Ovary (tissue), 9 donors: Measurements from ENCODE around the gene ASB4. TPM values are rescaled to one million over a fixed set of nuclear protein-coding genes. Genes with fewer than 3 reads are reported as not detected.

Experiments
- DNase-seq, 5 donors: peaks; one replicate each; pipeline ENCODE4 v3.0.0-alpha.2; 2019 to 2020
- H3K27ac ChIP-seq, 2 donors: fragments of 200-600 bp; one replicate each; pipeline versions ENCODE4 v1.5.1 to v1.8.0; 2019 to 2022
- H3K27me3 ChIP-seq: fragments of 200-600 bp; one replicate; pipeline ENCODE4 v1.8.0; 2022
- H3K36me3 ChIP-seq: fragments of 200-600 bp; sonication (generic); one replicate; pipeline ENCODE4 v1.5.1; 2019
- H3K4me1 ChIP-seq: one replicate; pipeline ENCODE4 v1.8.1; 2013; ENCODE audit warnings: mild to moderate bottlenecking, moderate library complexity; ENCODE audit not compliant: insufficient read depth
- H3K4me3 ChIP-seq: fragments of 200-600 bp; sonication (generic); one replicate; pipeline ENCODE4 v1.5.1; 2017
- H3K9me3 ChIP-seq, 2 donors: fragments of 200-600 bp in 1 of 2; sonication (generic) in 1 of 2; one replicate each; pipeline versions ENCODE4 v1.5.1 to v1.8.1; 2013 to 2019; ENCODE audit warnings: mild to moderate bottlenecking in 1 of 2, moderate library complexity in 1 of 2
- EP300 ChIP-seq: sonication (generic); formaldehyde crosslinking; IDR thresholded peaks from one replicate; pipeline ENCODE4 v1.6.1; 2017; ENCODE audit warnings: antibody characterized with exemption
- POLR2A ChIP-seq: fragments of 450-650 bp; IDR thresholded peaks from one replicate; pipeline ENCODE4 v1.6.1; 2017; ENCODE audit warnings: antibody characterized with exemption, mild to moderate bottlenecking, moderate library complexity
- WGBS, 3 donors: extraction: QIAGEN DNeasy Blood & Tissue Kit in 1 of 3; methylation state at CpG; one replicate each; pipeline versions ENCODE4 v1.1.5 to v1.1.7; 2013 to 2017; 5-methylcytosine and 5-hydroxymethylcytosine counted together
- intact Hi-C, 4 donors: fragments of 100-400 bp; cut with DNase I; formaldehyde crosslinking; loops; one replicate each; pipeline versions ENCODE4 v1.11.0 to v1.15.1; 2022 to 2023
- polyA plus RNA-seq, 2 donors: library from polyadenylated mRNA; stranded (reverse); fragments of 200-250 nt in 1 of 2; fragments of 350-450 nt in 1 of 2; fragmentation: Illumina TruSeq in 1 of 2; extraction: RNeasy Lipid Tissue Mini Kit (QIAGEN cat#74804) in 1 of 2; gene quantifications; one replicate each; pipeline ENCODE4 v1.2.3, GENCODE V29; 2013 to 2014
- total RNA-seq, 7 donors: library from RNA; depleted of rRNA in 2 of 7; stranded (reverse); fragments of >200 nt in 2 of 7; fragmentation: NEBNext Ultra II Directional in 3 of 7; extraction: Animal tissue kit (Norgen Biotek cat#: 25700) in 3 of 7; gene quantifications; one replicate each; pipeline versions ENCODE4 v1.1.0 to v1.2.4, GENCODE V29; 2016 to 2023
- TF ChIP-seq, protein P1 (sequence below), 3 donors: fragments of 450-650 bp in 2 of 3; fragments of 200-600 bp in 1 of 3; IDR thresholded peaks; one replicate each; pipeline versions ENCODE4 v1.5.1 to v1.8.0; 2016 to 2022; ENCODE audit warnings: antibody characterized with exemption in 3 of 3, mild to moderate bottlenecking in 1 of 3
- donor health status: DM: no; HTN: no; CAD: no; lungs with moderate emphysema.
- donor health status: DM: no; HTN: no; CAD: no.
- donor health status: Bipolar disorder and iron deficiency.
- donor health status: DM: yes; HTN: yes; CAD: no.
- donor health status: DM: no; HTN: no; CAD: no.
- donor health status: DM: yes; HTN: yes; CAD: no.

The ASB4 gene
- total and polyA plus RNA-seq, 9 donors, result 0.11 to 2.0 (median 0.24) TPM

DNA sequence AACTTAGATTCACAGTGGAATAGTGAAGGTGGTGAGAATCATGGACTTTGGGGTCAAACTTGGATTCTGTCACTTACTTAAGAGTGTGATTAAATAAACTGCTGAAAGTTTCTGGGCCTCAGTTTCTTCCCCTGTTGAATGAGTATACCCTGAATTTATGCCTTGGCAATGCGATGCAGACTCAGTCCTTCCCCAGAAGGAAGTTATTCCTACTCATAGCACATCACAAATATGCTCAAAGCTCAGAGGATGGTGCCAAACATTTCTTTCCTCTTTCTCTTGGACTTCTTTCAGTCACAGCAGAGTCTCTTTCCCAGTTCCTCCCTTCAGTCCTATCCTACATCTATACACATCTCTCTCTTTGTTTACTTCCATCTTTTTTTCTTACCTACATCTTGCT, 45.1 kb downstream of the ASB4 start:
- H3K4me3 ChIP-seq, result no peak overlapping the region
- no peak for DNase-seq
- no peaks in the 10 kb centered on the region for H3K4me1 ChIP-seq
- no peaks in the 10 kb centered on the region for H3K36me3 ChIP-seq
- H3K9me3 ChIP-seq, result no peaks in the 10 kb centered on the region
- H3K27ac ChIP-seq, result no peak overlapping the region
- no peaks in the 10 kb centered on the region for H3K27me3 ChIP-seq
- whole genome bisulfite sequencing, 3 donors, result 89 to 100% (median 92%) methylated on average over 1 of the region's 1 CpG
- intact Hi-C loops, result no loop called here
- TF ChIP-seq, protein P1, sequence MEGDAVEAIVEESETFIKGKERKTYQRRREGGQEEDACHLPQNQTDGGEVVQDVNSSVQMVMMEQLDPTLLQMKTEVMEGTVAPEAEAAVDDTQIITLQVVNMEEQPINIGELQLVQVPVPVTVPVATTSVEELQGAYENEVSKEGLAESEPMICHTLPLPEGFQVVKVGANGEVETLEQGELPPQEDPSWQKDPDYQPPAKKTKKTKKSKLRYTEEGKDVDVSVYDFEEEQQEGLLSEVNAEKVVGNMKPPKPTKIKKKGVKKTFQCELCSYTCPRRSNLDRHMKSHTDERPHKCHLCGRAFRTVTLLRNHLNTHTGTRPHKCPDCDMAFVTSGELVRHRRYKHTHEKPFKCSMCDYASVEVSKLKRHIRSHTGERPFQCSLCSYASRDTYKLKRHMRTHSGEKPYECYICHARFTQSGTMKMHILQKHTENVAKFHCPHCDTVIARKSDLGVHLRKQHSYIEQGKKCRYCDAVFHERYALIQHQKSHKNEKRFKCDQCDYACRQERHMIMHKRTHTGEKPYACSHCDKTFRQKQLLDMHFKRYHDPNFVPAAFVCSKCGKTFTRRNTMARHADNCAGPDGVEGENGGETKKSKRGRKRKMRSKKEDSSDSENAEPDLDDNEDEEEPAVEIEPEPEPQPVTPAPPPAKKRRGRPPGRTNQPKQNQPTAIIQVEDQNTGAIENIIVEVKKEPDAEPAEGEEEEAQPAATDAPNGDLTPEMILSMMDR (IDR thresholded peaks at IDR 0.05), result no peak
- TF ChIP-seq POLR2A, result no peak
- TF ChIP-seq EP300, result no peak

DNA sequence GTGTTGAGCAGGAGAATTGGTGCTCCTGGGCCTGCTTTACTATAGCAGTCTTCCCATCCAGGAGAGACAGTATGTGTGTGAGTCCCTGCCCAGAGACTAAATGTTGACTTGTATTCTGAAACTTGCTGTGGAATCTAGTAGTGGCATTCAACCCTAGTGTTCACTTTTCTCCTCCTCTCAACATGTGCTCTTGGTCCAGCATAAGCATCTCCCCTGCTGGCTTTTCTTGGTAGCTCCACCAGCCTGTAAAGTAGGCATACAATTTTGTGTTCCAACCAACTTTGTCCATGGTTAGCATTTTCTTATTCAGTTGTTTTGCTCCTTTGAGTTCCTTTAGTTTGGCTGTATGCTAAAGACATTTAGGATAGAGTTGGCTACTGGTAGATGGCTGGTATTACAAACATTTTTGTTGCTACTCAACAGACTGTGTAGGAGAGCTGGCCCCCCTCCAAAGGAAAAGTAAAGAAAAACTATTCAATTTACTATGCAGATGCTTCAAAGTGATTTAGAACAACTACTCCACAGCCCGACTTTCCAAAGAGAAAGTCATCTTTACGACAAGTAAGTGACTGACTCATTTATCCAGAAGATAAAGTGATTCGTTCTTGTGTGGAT, 46.0 kb downstream of the ASB4 start:
- Histone ChIP-seq H3K4me1 (no peaks in the 10 kb centered on the region), H3K27me3 (no peaks in the 10 kb centered on the region), H3K4me3 (no peak overlapping the region), H3K36me3 (no peaks in the 10 kb centered on the region), H3K27ac (no peak overlapping the region), H3K9me3 (no peaks in the 10 kb centered on the region)
- TF ChIP-seq EP300 (no peak), POLR2A (no peak)
- TF ChIP-seq, protein P1 (IDR thresholded peaks at IDR 0.05), result no peak
- no peak for DNase-seq
- intact Hi-C loops, result no loop called here
- 33 to 38% (median 35%) methylated on average over 3 of the region's 3 CpGs for WGBS, 3 donors

DNA sequence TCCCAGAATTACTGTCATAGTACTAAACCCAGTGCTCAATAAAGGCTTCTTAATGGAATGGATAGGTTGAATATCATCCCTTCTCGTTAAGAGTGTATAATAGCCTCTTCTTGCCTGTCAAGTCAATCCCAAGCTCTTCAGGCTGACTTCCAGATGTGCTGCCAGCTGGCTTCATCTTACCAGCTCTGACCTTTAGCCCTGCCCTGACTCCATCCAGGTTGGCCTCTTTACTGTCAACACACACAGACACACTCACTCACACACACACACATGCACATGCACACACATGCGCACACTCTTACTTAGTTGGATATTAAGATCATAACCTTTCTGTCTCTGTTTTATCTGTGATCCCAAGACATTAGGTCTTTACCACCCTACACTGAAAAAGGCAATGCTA, 49.1 kb downstream of the ASB4 start:
- H3K27me3 ChIP-seq, result no peaks in the 10 kb centered on the region
- no peaks in the 10 kb centered on the region for H3K9me3 ChIP-seq
- 68 to 78% (median 76%) methylated on average over 2 of the region's 2 CpGs for WGBS, 3 donors
- no peak overlapping the region for H3K27ac ChIP-seq
- TF ChIP-seq EP300 (no peak), POLR2A (no peak)
- TF ChIP-seq, protein P1 (IDR thresholded peaks at IDR 0.05), result no peak
- intact Hi-C loops, result no loop called here
- no peaks in the 10 kb centered on the region for H3K36me3 ChIP-seq
- DNase-seq, result no peak
- no peak overlapping the region for H3K4me3 ChIP-seq
- no peaks in the 10 kb centered on the region for H3K4me1 ChIP-seq

DNA sequence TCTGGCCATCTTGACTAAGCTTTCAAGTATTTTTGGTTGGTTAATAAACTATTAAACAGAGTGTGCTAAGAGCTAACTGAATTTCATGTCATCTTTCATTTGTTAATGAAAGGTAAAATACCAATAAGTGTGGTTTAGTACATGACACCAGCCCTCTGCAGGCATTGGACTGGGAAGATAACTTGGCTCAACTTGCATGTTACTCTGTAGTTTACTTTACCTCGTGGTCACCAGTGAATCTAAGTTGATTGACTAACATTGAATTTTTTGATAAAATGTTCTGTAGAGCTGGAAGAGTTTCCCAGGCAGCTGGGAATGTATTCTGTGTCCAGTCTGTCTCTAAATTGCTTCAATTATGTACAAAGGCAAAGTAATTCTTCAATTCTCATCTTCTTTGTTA, 49.9 kb downstream of the ASB4 start:
- TF ChIP-seq POLR2A (no peak), EP300 (no peak)
- TF ChIP-seq, protein P1 (IDR thresholded peaks at IDR 0.05), result no peak

More for the DNA sequence above, 49.9 kb downstream of the ASB4 start:
- WGBS, 3 donors, result 7 to 18% (median 17%) methylated on average over 1 of the region's 1 CpG
- Histone ChIP-seq H3K4me3 (no peak overlapping the region), H3K4me1 (no peaks in the 10 kb centered on the region), H3K9me3 (no peaks in the 10 kb centered on the region), H3K27ac (no peak overlapping the region), H3K27me3 (no peaks in the 10 kb centered on the region), H3K36me3 (no peaks in the 10 kb centered on the region)
- DNase-seq, result no peak
- intact Hi-C loops, result no loop called here
